Measurements from ENCODE around the gene SPINK5.

GRCh38 chr5:148094336-148094735, 30.6 kb downstream of the SPINK5 start:
- TF ChIP-seq EZH2 (IDR thresholded peaks at IDR 0.05; ENCODE audit: low read length) (no peak), CTCF (optimal IDR thresholded peaks at IDR 0.05 in 1 of 3, IDR thresholded peaks at IDR 0.05 in 1 of 3, conservative IDR thresholded peaks at IDR 0.05 in 1 of 3; ENCODE audit: extremely low read depth in 1 of 3, insufficient read depth in 2 of 3, low read length in 3 of 3) (no peak)

All from keratinocyte (primary cell).